Immature natural killer cell (primary cell): ENCODE measurements around the gene ZC3H7A. TPM values are rescaled to one million over a fixed set of nuclear protein-coding genes. Genes with fewer than 3 reads are reported as not detected.

Source experiments
- DNase-seq, 3 donors: peaks; one replicate each; pipeline ENCODE4 v3.0.0; 2022; ENCODE audit warnings: mixed read lengths in 1 of 3
- H3K27ac Mint-ChIP-seq, 6 donors: one replicate each; pipeline ENCODE4 v1.8.0; 2020; ENCODE audit warnings: mixed read lengths in 6 of 6, mild to moderate bottlenecking in 5 of 6, inconsistent platforms in 4 of 6, moderate library complexity in 3 of 6
- H3K27me3 Mint-ChIP-seq, 3 donors: one replicate each; pipeline ENCODE4 v1.8.0; 2020 to 2021; ENCODE audit warnings: low read depth in 3 of 3, mild to moderate bottlenecking in 3 of 3, mixed read lengths in 3 of 3, moderate library complexity in 3 of 3, inconsistent platforms in 1 of 3
- H3K36me3 Mint-ChIP-seq, 3 donors: one replicate each; pipeline ENCODE4 v1.8.0; 2020; ENCODE audit warnings: mixed read lengths in 3 of 3, inconsistent platforms in 2 of 3, mild to moderate bottlenecking in 2 of 3
- H3K4me1 Mint-ChIP-seq, 2 donors: one replicate each; pipeline ENCODE4 v1.8.0; 2020; ENCODE audit warnings: inconsistent platforms in 2 of 2, mild to moderate bottlenecking in 2 of 2, mixed read lengths in 2 of 2, moderate library complexity in 1 of 2
- H3K4me3 Mint-ChIP-seq, 5 donors: one replicate each; pipeline ENCODE4 v1.8.0; 2020; ENCODE audit warnings: mild to moderate bottlenecking in 5 of 5, mixed read lengths in 5 of 5, inconsistent platforms in 3 of 5, moderate library complexity in 3 of 5
- H3K9me3 Mint-ChIP-seq, 6 donors: one replicate each; pipeline ENCODE4 v1.8.0; 2020; ENCODE audit warnings: mild to moderate bottlenecking in 6 of 6, mixed read lengths in 6 of 6, inconsistent platforms in 4 of 6, moderate library complexity in 3 of 6
- polyA plus RNA-seq, 3 donors: library from polyadenylated mRNA; unstranded; fragments of 300-500 nt; fragmentation: Illumina TruSeq; gene quantifications; one replicate each; pipeline ENCODE4 v1.2.3, GENCODE V29; 2021

Gene ZC3H7A
- polyA plus RNA-seq, 3 donors from 2014 or later, result 20.3 to 34.2 (median 29.2) TPM

- Mint-ChIP-seq H3K4me1 (peaks cover 2 to 15% of the 10 kb centered on the region in 2 donors), H3K36me3 (peaks cover 11 to 19% (median 19%) of the 10 kb centered on the region in 3 donors), H3K4me3 (no peak overlapping the region), H3K27me3 (peaks cover 0 to 3% (median 0%) of the 10 kb centered on the region in 3 donors), H3K9me3 (no peaks in the 10 kb centered on the region), H3K27ac (peak overlapping the region in 1 of 6 donors; percentile 66)
- no peak for DNase-seq
Observed at GRCh38 chr16:11711662-11712061, 85.4 kb downstream of the ZC3H7A start.

- Mint-ChIP-seq H3K4me3 (no peak overlapping the region), H3K9me3 (no peaks in the 10 kb centered on the region), H3K27me3 (peaks cover 0 to 5% (median 0%) of the 10 kb centered on the region in 3 donors), H3K4me1 (peaks cover 2 to 19% of the 10 kb centered on the region in 2 donors), H3K36me3 (peaks cover 7 to 14% (median 8%) of the 10 kb centered on the region in 3 donors), H3K27ac (no peak overlapping the region)
- no peak for DNase-seq
Observed at GRCh38 chr16:11708421-11708820, 88.6 kb downstream of the ZC3H7A start.

- Mint-ChIP-seq H3K4me1 (peaks cover 2 to 24% of the 10 kb centered on the region in 2 donors), H3K36me3 (peaks cover 7 to 21% (median 8%) of the 10 kb centered on the region in 3 donors), H3K9me3 (no peaks in the 10 kb centered on the region), H3K27ac (no peak overlapping the region), H3K27me3 (peaks cover 0 to 5% (median 0%) of the 10 kb centered on the region in 3 donors), H3K4me3 (no peak overlapping the region)
- no peak for DNase-seq
Observed at GRCh38 chr16:11707679-11708197, 89.3 kb downstream of the ZC3H7A start.

GRCh38 chr16:11706180-11706742 is 90.8 kb downstream of the ZC3H7A start:
- H3K4me3 Mint-ChIP-seq, result no peak overlapping the region
- DNase-seq, result no peak
- peaks cover 2 to 20% of the 10 kb centered on the region in 2 donors for H3K4me1 Mint-ChIP-seq
- peaks cover under 1 to 17% (median 7%) of the 10 kb centered on the region in 3 donors for H3K36me3 Mint-ChIP-seq
- H3K27me3 Mint-ChIP-seq, result peaks cover 0 to 5% (median 0%) of the 10 kb centered on the region in 3 donors
- H3K9me3 Mint-ChIP-seq, result no peaks in the 10 kb centered on the region
- H3K27ac Mint-ChIP-seq, result no peak overlapping the region

GRCh38 chr16:11705311-11706025 is 91.6 kb downstream of the ZC3H7A start:
- Mint-ChIP-seq H3K9me3 (no peaks in the 10 kb centered on the region), H3K36me3 (peaks cover 0 to 17% (median 7%) of the 10 kb centered on the region in 3 donors), H3K4me1 (peaks cover 6 to 24% of the 10 kb centered on the region in 2 donors), H3K27me3 (peaks cover 0 to 3% (median 0%) of the 10 kb centered on the region in 3 donors), H3K4me3 (no peak overlapping the region), H3K27ac (no peak overlapping the region)
- no peak for DNase-seq

Other genes starting within 250 kb of the ZC3H7A start
- gene LITAF, start 210.3 kb downstream of the ZC3H7A start, polyA plus RNA-seq, result 1,000 to 10,000 TPM; 1,031 to 1,827 (median 1,086) TPM
- 10 to 100 TPM in 1 of 3 donors, 1 to 10 TPM in 2; 2.4 to 11.1 (median 4.9) TPM for gene SNN, start 128.8 kb downstream of the ZC3H7A start, polyA plus RNA-seq
- 10 to 100 TPM; 35.6 to 57.2 (median 46.9) TPM for gene TXNDC11, start 54.4 kb downstream of the ZC3H7A start, polyA plus RNA-seq
- gene RSL1D1, start 54.3 kb upstream of the ZC3H7A start, polyA plus RNA-seq, result 100 to 1,000 TPM in 2 of 3 donors, 10 to 100 TPM in 1; 37.4 to 206 (median 161) TPM
- 10 to 100 TPM; 45.6 to 63.0 (median 58.7) TPM for gene GSPT1, start 118.7 kb upstream of the ZC3H7A start, polyA plus RNA-seq
- 1 to 10 TPM in 1 of 3 donors, not detected in 2; 1.9 TPM for gene NPIPB2, start 144.8 kb upstream of the ZC3H7A start, polyA plus RNA-seq
- not detected for gene TNFRSF17, start 168.0 kb upstream of the ZC3H7A start, polyA plus RNA-seq
- gene SNX29, start 179.5 kb upstream of the ZC3H7A start, polyA plus RNA-seq, result 10 to 100 TPM in 1 of 3 donors, 1 to 10 TPM in 2; 2.4 to 22.8 (median 6.7) TPM